ENCODE results near the gene KRTAP10-9.

DNA sequence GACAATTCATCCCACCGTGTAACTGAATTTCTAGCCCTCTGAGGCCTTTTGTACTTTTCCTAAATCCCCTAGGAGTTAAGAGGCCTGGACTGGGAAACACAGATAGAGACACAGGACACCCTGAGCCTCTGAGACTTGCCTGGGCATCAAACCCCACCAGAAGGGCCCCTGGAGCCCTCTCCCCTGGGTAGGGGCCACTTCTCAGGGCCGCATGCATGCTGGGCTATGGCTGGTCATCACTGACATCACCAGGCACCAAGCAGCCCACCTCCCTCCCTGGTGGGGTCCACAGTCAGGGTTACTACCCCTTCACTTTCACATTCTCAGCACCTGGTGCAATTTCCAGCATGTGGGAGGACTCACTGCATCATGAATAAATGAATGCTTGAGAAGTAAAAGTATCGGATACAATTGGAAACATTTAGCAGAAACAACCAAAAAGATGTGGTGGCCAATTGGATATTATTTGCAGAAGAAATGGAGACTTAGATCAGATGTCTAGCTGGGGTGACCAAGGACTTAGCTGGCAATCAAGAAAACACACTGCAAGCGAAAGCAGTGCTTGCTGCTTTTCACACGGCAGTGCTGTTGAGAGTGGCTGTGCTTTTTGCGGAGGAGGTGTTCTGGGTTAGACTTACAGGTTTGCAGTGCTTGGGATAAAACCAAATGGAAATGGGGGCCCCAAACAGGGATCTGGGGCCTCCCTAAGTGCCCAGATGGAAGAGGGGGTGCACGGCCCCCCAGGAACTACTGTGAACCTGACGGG lies 27.4 kb upstream of the KRTAP10-9 start:
- TF ChIP-seq ZNF76 (tag by site-specific recombination; IDR thresholded peaks at IDR 0.05; ENCODE audit: borderline replicate concordance, low read depth): no peak
- no peak for TF ChIP-seq ZNF223 (tag by site-specific recombination; IDR thresholded peaks at IDR 0.05)
- TF ChIP-seq, protein P1, sequence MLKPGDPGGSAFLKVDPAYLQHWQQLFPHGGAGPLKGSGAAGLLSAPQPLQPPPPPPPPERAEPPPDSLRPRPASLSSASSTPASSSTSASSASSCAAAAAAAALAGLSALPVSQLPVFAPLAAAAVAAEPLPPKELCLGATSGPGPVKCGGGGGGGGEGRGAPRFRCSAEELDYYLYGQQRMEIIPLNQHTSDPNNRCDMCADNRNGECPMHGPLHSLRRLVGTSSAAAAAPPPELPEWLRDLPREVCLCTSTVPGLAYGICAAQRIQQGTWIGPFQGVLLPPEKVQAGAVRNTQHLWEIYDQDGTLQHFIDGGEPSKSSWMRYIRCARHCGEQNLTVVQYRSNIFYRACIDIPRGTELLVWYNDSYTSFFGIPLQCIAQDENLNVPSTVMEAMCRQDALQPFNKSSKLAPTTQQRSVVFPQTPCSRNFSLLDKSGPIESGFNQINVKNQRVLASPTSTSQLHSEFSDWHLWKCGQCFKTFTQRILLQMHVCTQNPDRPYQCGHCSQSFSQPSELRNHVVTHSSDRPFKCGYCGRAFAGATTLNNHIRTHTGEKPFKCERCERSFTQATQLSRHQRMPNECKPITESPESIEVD (tag by site-specific recombination; IDR thresholded peaks at IDR 0.05): no peak
- TF ChIP-seq, protein P2, sequence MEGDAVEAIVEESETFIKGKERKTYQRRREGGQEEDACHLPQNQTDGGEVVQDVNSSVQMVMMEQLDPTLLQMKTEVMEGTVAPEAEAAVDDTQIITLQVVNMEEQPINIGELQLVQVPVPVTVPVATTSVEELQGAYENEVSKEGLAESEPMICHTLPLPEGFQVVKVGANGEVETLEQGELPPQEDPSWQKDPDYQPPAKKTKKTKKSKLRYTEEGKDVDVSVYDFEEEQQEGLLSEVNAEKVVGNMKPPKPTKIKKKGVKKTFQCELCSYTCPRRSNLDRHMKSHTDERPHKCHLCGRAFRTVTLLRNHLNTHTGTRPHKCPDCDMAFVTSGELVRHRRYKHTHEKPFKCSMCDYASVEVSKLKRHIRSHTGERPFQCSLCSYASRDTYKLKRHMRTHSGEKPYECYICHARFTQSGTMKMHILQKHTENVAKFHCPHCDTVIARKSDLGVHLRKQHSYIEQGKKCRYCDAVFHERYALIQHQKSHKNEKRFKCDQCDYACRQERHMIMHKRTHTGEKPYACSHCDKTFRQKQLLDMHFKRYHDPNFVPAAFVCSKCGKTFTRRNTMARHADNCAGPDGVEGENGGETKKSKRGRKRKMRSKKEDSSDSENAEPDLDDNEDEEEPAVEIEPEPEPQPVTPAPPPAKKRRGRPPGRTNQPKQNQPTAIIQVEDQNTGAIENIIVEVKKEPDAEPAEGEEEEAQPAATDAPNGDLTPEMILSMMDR (tag by site-specific recombination; IDR thresholded peaks at IDR 0.05): no peak
- TF ChIP-seq KLF10 (tag by site-specific recombination; IDR thresholded peaks at IDR 0.05): no peak
- TF ChIP-seq, protein P3, sequence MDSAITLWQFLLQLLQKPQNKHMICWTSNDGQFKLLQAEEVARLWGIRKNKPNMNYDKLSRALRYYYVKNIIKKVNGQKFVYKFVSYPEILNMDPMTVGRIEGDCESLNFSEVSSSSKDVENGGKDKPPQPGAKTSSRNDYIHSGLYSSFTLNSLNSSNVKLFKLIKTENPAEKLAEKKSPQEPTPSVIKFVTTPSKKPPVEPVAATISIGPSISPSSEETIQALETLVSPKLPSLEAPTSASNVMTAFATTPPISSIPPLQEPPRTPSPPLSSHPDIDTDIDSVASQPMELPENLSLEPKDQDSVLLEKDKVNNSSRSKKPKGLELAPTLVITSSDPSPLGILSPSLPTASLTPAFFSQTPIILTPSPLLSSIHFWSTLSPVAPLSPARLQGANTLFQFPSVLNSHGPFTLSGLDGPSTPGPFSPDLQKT (IDR thresholded peaks at IDR 0.05; ENCODE audit: borderline replicate concordance, low read depth, low read length): no peak
- TF ChIP-seq TCF7L2 (IDR thresholded peaks at IDR 0.05; ENCODE audit: borderline replicate concordance, low read depth, low read length): no peak
- TF ChIP-seq ZNF501 (tag by site-specific recombination; IDR thresholded peaks at IDR 0.05): no peak
- no peak for TF ChIP-seq ZNF23 (tag by site-specific recombination; IDR thresholded peaks at IDR 0.05; ENCODE audit: borderline replicate concordance)
- no peak for TF ChIP-seq ZNF132 (tag by site-specific recombination; IDR thresholded peaks at IDR 0.05; ENCODE audit: borderline replicate concordance)
- TF ChIP-seq, protein P4, sequence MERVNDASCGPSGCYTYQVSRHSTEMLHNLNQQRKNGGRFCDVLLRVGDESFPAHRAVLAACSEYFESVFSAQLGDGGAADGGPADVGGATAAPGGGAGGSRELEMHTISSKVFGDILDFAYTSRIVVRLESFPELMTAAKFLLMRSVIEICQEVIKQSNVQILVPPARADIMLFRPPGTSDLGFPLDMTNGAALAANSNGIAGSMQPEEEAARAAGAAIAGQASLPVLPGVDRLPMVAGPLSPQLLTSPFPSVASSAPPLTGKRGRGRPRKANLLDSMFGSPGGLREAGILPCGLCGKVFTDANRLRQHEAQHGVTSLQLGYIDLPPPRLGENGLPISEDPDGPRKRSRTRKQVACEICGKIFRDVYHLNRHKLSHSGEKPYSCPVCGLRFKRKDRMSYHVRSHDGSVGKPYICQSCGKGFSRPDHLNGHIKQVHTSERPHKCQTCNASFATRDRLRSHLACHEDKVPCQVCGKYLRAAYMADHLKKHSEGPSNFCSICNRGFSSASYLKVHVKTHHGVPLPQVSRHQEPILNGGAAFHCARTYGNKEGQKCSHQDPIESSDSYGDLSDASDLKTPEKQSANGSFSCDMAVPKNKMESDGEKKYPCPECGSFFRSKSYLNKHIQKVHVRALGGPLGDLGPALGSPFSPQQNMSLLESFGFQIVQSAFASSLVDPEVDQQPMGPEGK (tag by site-specific recombination; IDR thresholded peaks at IDR 0.05): no peak
- TF ChIP-seq, protein P5, sequence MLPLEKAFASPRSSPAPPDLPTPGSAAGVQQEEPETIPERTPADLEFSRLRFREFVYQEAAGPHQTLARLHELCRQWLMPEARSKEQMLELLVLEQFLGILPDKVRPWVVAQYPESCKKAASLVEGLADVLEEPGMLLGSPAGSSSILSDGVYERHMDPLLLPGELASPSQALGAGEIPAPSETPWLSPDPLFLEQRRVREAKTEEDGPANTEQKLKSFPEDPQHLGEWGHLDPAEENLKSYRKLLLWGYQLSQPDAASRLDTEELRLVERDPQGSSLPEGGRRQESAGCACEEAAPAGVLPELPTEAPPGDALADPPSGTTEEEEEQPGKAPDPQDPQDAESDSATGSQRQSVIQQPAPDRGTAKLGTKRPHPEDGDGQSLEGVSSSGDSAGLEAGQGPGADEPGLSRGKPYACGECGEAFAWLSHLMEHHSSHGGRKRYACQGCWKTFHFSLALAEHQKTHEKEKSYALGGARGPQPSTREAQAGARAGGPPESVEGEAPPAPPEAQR (tag by site-specific recombination; IDR thresholded peaks at IDR 0.05): no peak
- TF ChIP-seq, protein P6, sequence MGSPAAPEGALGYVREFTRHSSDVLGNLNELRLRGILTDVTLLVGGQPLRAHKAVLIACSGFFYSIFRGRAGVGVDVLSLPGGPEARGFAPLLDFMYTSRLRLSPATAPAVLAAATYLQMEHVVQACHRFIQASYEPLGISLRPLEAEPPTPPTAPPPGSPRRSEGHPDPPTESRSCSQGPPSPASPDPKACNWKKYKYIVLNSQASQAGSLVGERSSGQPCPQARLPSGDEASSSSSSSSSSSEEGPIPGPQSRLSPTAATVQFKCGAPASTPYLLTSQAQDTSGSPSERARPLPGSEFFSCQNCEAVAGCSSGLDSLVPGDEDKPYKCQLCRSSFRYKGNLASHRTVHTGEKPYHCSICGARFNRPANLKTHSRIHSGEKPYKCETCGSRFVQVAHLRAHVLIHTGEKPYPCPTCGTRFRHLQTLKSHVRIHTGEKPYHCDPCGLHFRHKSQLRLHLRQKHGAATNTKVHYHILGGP (tag by site-specific recombination; IDR thresholded peaks at IDR 0.05): no peak
- TF ChIP-seq, protein P7, sequence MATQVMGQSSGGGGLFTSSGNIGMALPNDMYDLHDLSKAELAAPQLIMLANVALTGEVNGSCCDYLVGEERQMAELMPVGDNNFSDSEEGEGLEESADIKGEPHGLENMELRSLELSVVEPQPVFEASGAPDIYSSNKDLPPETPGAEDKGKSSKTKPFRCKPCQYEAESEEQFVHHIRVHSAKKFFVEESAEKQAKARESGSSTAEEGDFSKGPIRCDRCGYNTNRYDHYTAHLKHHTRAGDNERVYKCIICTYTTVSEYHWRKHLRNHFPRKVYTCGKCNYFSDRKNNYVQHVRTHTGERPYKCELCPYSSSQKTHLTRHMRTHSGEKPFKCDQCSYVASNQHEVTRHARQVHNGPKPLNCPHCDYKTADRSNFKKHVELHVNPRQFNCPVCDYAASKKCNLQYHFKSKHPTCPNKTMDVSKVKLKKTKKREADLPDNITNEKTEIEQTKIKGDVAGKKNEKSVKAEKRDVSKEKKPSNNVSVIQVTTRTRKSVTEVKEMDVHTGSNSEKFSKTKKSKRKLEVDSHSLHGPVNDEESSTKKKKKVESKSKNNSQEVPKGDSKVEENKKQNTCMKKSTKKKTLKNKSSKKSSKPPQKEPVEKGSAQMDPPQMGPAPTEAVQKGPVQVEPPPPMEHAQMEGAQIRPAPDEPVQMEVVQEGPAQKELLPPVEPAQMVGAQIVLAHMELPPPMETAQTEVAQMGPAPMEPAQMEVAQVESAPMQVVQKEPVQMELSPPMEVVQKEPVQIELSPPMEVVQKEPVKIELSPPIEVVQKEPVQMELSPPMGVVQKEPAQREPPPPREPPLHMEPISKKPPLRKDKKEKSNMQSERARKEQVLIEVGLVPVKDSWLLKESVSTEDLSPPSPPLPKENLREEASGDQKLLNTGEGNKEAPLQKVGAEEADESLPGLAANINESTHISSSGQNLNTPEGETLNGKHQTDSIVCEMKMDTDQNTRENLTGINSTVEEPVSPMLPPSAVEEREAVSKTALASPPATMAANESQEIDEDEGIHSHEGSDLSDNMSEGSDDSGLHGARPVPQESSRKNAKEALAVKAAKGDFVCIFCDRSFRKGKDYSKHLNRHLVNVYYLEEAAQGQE (tag by site-specific recombination; IDR thresholded peaks at IDR 0.05): no peak

Data from HEK293 (cell line).